Measurements from ENCODE around the gene GPR15.

GPR15 gene

DNA sequence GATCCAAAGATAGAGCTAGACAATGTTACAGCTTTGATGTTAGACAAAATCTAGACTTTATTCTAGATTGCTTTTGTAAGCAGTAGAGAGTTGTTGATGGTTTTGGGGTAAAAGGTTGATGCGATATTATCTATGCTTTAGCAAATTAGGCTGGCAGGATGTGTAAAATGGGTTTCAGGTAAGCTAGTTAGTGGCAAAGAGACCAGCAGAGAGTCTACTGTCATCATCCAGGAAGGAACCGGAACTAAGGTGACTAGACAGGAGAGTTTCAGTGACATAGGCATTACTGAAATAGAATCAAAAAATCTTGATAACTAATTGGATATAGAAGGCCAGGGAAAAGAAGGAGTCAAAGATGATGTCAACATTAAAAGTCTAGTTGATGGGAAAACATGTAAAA, 23.2 kb upstream of the GPR15 start:
- Histone ChIP-seq H3K4me3 (ENCODE audit: low read length in 2 of 2) (no peak overlapping the region), H2AFZ (ENCODE audit: low read length) (no peak overlapping the region), H4K91ac (ENCODE audit: low read depth, low read length, poor library complexity) (no peak overlapping the region)

DNA sequence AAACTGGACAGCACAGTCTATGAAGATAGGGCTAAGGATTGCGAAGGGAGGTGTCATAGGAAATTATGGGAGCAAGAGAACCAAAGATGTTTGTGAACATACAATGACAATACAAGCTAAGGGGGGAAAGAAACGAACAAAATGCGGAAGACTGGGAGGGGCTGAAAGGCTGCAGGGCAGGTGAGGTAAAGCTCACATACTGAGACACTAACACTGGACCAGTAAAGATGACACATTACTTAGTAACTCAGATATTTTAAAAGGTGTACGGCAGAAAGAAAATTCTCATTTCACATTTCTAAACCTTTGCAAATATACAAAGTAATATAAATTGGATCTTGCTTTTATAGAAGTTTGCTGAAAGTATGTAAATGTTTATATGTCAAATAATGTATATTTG, 19.2 kb upstream of the GPR15 start:
- no CpG with 5 or more reads among the region's 4 CpGs for WGBS, 2 donors (ENCODE audit: extremely low coverage in 2 of 2, insufficient read length in 2 of 2, insufficient replicate concordance in 1 of 2)
- DNase-seq (ENCODE audit: low spot score) = no peak
- Histone ChIP-seq H2BK120ac (ENCODE audit: low read depth, low read length) (no peak overlapping the region), H2BK5ac (ENCODE audit: low read length) (no peak overlapping the region), H3K27me3 (ENCODE audit: control insufficient read depth in 3 of 3, insufficient read depth in 3 of 3, low read depth in 1 of 3, low read length in 3 of 3) (no peaks in the 10 kb centered on the region), H4K8ac (ENCODE audit: low read depth, low read length) (no peak overlapping the region), H3K36me3 (replicated peaks in 1 of 2; ENCODE audit: control insufficient read depth in 2 of 2, insufficient read depth in 2 of 2, low read length in 2 of 2) (peaks cover 5 to 34% of the 10 kb centered on the region in 2 donors), H3K4me1 (ENCODE audit: control insufficient read depth in 2 of 2, insufficient read depth in 1 of 2, low read depth in 1 of 2, low read length in 2 of 2) (no peaks in the 10 kb centered on the region), H3K9ac (ENCODE audit: low read depth, low read length, poor library complexity) (no peak overlapping the region), H3K79me1 (ENCODE audit: low read depth, low read length) (no peaks in the 10 kb centered on the region), H3K4me3 (ENCODE audit: low read length in 2 of 2) (no peak overlapping the region), H2BK12ac (ENCODE audit: low read length) (no peak overlapping the region), H3K4ac (ENCODE audit: low read length) (no peak overlapping the region), H3K23ac (ENCODE audit: low read depth, low read length, poor library complexity) (no peak overlapping the region), H2AK5ac (ENCODE audit: low read depth, low read length) (no peak overlapping the region), H3K9me3 (replicated peaks in 1 of 2; ENCODE audit: control insufficient read depth in 2 of 2, insufficient read depth in 1 of 2, low read depth in 1 of 2, low read length in 2 of 2) (no peaks in the 10 kb centered on the region), H3K27ac (replicated peaks; ENCODE audit: low read length) (no peak overlapping the region), H4K91ac (ENCODE audit: low read depth, low read length, poor library complexity) (no peak overlapping the region), H3K14ac (ENCODE audit: low read length) (no peak overlapping the region), H2AFZ (ENCODE audit: low read length) (no peak overlapping the region), H3K4me2 (ENCODE audit: insufficient read depth, low read length, poor library complexity, severe bottlenecking) (no peak overlapping the region), H2BK15ac (ENCODE audit: low read length) (no peak overlapping the region), H3K18ac (ENCODE audit: low read length) (no peak overlapping the region)

More for the DNA sequence above, 23.2 kb upstream of the GPR15 start:
- no peak overlapping the region for H3K27ac ChIP-seq (replicated peaks; ENCODE audit: low read length)
- no peaks in the 10 kb centered on the region for H3K79me1 ChIP-seq (ENCODE audit: low read depth, low read length)
- H3K4me1 ChIP-seq (ENCODE audit: control insufficient read depth in 2 of 2, insufficient read depth in 1 of 2, low read depth in 1 of 2, low read length in 2 of 2) = no peaks in the 10 kb centered on the region
- no peak overlapping the region for H3K4ac ChIP-seq (ENCODE audit: low read length)
- no peak overlapping the region for H2AK5ac ChIP-seq (ENCODE audit: low read depth, low read length)
- H3K27me3 ChIP-seq (ENCODE audit: control insufficient read depth in 3 of 3, insufficient read depth in 3 of 3, low read depth in 1 of 3, low read length in 3 of 3) = no peaks in the 10 kb centered on the region
- H4K8ac ChIP-seq (ENCODE audit: low read depth, low read length) = no peak overlapping the region
- no peak overlapping the region for H3K4me2 ChIP-seq (ENCODE audit: insufficient read depth, low read length, poor library complexity, severe bottlenecking)
- H2BK5ac ChIP-seq (ENCODE audit: low read length) = no peak overlapping the region
- H3K36me3 ChIP-seq (replicated peaks in 1 of 2; ENCODE audit: control insufficient read depth in 2 of 2, insufficient read depth in 2 of 2, low read length in 2 of 2) = no peaks in the 10 kb centered on the region
- H3K9me3 ChIP-seq (replicated peaks in 1 of 2; ENCODE audit: control insufficient read depth in 2 of 2, insufficient read depth in 1 of 2, low read depth in 1 of 2, low read length in 2 of 2) = no peaks in the 10 kb centered on the region
- DNase-seq (ENCODE audit: low spot score) = no peak
- H3K18ac ChIP-seq (ENCODE audit: low read length) = no peak overlapping the region
- no peak overlapping the region for H2BK120ac ChIP-seq (ENCODE audit: low read depth, low read length)
- H3K9ac ChIP-seq (ENCODE audit: low read depth, low read length, poor library complexity) = no peak overlapping the region
- no peak overlapping the region for H3K14ac ChIP-seq (ENCODE audit: low read length)
- H3K23ac ChIP-seq (ENCODE audit: low read depth, low read length, poor library complexity) = no peak overlapping the region
- H2BK12ac ChIP-seq (ENCODE audit: low read length) = no peak overlapping the region
- no CpG with 5 or more reads among the region's 2 CpGs for WGBS, 2 donors (ENCODE audit: extremely low coverage in 2 of 2, insufficient read length in 2 of 2, insufficient replicate concordance in 1 of 2)
- no peak overlapping the region for H2BK15ac ChIP-seq (ENCODE audit: low read length)

DNA sequence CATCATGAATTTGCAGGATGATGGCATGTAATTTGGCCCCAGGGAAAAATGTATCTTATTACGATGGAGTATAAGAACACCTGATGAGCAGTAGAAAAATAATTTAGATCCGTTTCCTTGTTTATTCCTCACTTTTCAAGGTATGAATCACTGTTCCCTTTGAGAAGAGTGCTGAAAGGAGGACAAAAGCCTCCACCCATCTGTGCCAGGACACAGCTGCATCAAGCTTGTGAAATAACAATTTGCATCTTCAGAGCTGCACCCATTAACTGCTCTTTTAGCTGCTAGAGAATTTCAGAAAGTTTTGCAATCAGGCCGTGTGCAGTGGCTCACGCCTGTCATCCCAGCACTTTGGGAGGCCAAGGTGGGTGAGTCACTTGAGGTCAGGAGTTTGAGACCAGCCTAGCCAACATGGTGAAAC, 18.7 kb upstream of the GPR15 start:
- no peak overlapping the region for H3K9ac ChIP-seq (ENCODE audit: low read depth, low read length, poor library complexity)
- H3K4ac ChIP-seq (ENCODE audit: low read length) = no peak overlapping the region
- no peak overlapping the region for H2BK5ac ChIP-seq (ENCODE audit: low read length)
- H4K91ac ChIP-seq (ENCODE audit: low read depth, low read length, poor library complexity) = no peak overlapping the region
- no peak overlapping the region for H3K23ac ChIP-seq (ENCODE audit: low read depth, low read length, poor library complexity)
- H4K8ac ChIP-seq (ENCODE audit: low read depth, low read length) = no peak overlapping the region
- H3K27ac ChIP-seq (replicated peaks; ENCODE audit: low read length) = no peak overlapping the region
- H3K36me3 ChIP-seq (replicated peaks in 1 of 2; ENCODE audit: control insufficient read depth in 2 of 2, insufficient read depth in 2 of 2, low read length in 2 of 2) = peaks cover 5 to 39% of the 10 kb centered on the region in 2 donors
- H3K14ac ChIP-seq (ENCODE audit: low read length) = no peak overlapping the region
- H2AK5ac ChIP-seq (ENCODE audit: low read depth, low read length) = no peak overlapping the region
- H3K4me3 ChIP-seq (ENCODE audit: low read length in 2 of 2) = no peak overlapping the region
- H2BK15ac ChIP-seq (ENCODE audit: low read length) = no peak overlapping the region
- H3K79me1 ChIP-seq (ENCODE audit: low read depth, low read length) = no peaks in the 10 kb centered on the region
- H3K27me3 ChIP-seq (ENCODE audit: control insufficient read depth in 3 of 3, insufficient read depth in 3 of 3, low read depth in 1 of 3, low read length in 3 of 3) = no peaks in the 10 kb centered on the region
- H2BK120ac ChIP-seq (ENCODE audit: low read depth, low read length) = no peak overlapping the region
- DNase-seq (ENCODE audit: low spot score) = no peak
- no peak overlapping the region for H3K4me2 ChIP-seq (ENCODE audit: insufficient read depth, low read length, poor library complexity, severe bottlenecking)
- no CpG with 5 or more reads among the region's 4 CpGs for whole genome bisulfite sequencing, 2 donors (ENCODE audit: extremely low coverage in 2 of 2, insufficient read length in 2 of 2, insufficient replicate concordance in 1 of 2)
- no peaks in the 10 kb centered on the region for H3K4me1 ChIP-seq (ENCODE audit: control insufficient read depth in 2 of 2, insufficient read depth in 1 of 2, low read depth in 1 of 2, low read length in 2 of 2)
- H3K18ac ChIP-seq (ENCODE audit: low read length) = no peak overlapping the region
- H3K9me3 ChIP-seq (replicated peaks in 1 of 2; ENCODE audit: control insufficient read depth in 2 of 2, insufficient read depth in 1 of 2, low read depth in 1 of 2, low read length in 2 of 2) = no peaks in the 10 kb centered on the region
- H2BK12ac ChIP-seq (ENCODE audit: low read length) = no peak overlapping the region
- no peak overlapping the region for H2AFZ ChIP-seq (ENCODE audit: low read length)

DNA sequence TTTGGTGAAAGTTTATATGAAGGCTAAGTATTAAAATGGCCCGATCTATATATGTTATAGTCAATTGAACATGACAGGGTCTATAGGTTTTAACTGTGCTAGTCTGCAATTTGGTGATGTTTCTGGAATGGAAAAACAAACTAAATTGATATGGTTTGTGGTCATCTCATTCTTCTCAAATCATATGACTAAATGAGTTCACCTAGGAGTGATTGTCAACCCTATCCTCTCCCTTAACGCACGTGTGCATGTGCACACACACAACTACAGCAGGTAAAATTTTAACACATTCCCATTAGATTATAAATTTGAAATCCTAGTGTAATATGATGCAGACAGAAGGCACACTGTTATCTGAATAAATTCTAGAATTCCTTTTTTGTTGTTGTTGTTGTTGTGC, 18.0 kb upstream of the GPR15 start:
- H2BK12ac ChIP-seq (ENCODE audit: low read length) = no peak overlapping the region

More for the DNA sequence above, 18.0 kb upstream of the GPR15 start:
- no peaks in the 10 kb centered on the region for H3K79me1 ChIP-seq (ENCODE audit: low read depth, low read length)
- no peak overlapping the region for H3K23ac ChIP-seq (ENCODE audit: low read depth, low read length, poor library complexity)
- H3K27ac ChIP-seq (replicated peaks; ENCODE audit: low read length) = no peak overlapping the region
- H3K4ac ChIP-seq (ENCODE audit: low read length) = no peak overlapping the region
- H2BK5ac ChIP-seq (ENCODE audit: low read length) = no peak overlapping the region
- no peak overlapping the region for H3K9ac ChIP-seq (ENCODE audit: low read depth, low read length, poor library complexity)
- no peak overlapping the region for H4K91ac ChIP-seq (ENCODE audit: low read depth, low read length, poor library complexity)
- no CpG with 5 or more reads among the region's 3 CpGs for WGBS, 2 donors (ENCODE audit: extremely low coverage in 2 of 2, insufficient read length in 2 of 2, insufficient replicate concordance in 1 of 2)
- no peak overlapping the region for H2AK5ac ChIP-seq (ENCODE audit: low read depth, low read length)
- no peak overlapping the region for H4K8ac ChIP-seq (ENCODE audit: low read depth, low read length)
- no peak overlapping the region for H3K4me3 ChIP-seq (ENCODE audit: low read length in 2 of 2)
- H3K4me1 ChIP-seq (ENCODE audit: control insufficient read depth in 2 of 2, insufficient read depth in 1 of 2, low read depth in 1 of 2, low read length in 2 of 2) = no peaks in the 10 kb centered on the region
- no peak overlapping the region for H2BK15ac ChIP-seq (ENCODE audit: low read length)
- no peaks in the 10 kb centered on the region for H3K27me3 ChIP-seq (ENCODE audit: control insufficient read depth in 3 of 3, insufficient read depth in 3 of 3, low read depth in 1 of 3, low read length in 3 of 3)
- H2BK120ac ChIP-seq (ENCODE audit: low read depth, low read length) = no peak overlapping the region
- H3K14ac ChIP-seq (ENCODE audit: low read length) = no peak overlapping the region
- H3K4me2 ChIP-seq (ENCODE audit: insufficient read depth, low read length, poor library complexity, severe bottlenecking) = no peak overlapping the region
- H3K36me3 ChIP-seq (replicated peaks in 1 of 2; ENCODE audit: control insufficient read depth in 2 of 2, insufficient read depth in 2 of 2, low read length in 2 of 2) = peaks cover 5 to 46% of the 10 kb centered on the region in 2 donors
- DNase-seq (ENCODE audit: low spot score) = no peak
- no peak overlapping the region for H3K18ac ChIP-seq (ENCODE audit: low read length)
- no peak overlapping the region for H2AFZ ChIP-seq (ENCODE audit: low read length)
- H3K9me3 ChIP-seq (replicated peaks in 1 of 2; ENCODE audit: control insufficient read depth in 2 of 2, insufficient read depth in 1 of 2, low read depth in 1 of 2, low read length in 2 of 2) = no peaks in the 10 kb centered on the region

Measured in neuronal stem cell (in vitro differentiated cells).